ENCODE results near the gene S1PR2.

S1PR2 gene

GRCh38 chr19:10223488-10224213 lies 7.5 kb downstream of the S1PR2 start:
- Histone ChIP-seq H3K79me2 (ENCODE audit: control insufficient read depth, insufficient read depth, low read length, unreplicated experiment) (peaks cover 5% of the 10 kb centered on the region), H3K27me3 (ENCODE audit: insufficient read depth, low read length) (no peaks in the 10 kb centered on the region), H3K27ac (ENCODE audit: low read depth, low read length) (no peak overlapping the region), H3K4me3 (ENCODE audit: low read depth, low read length) (no peak overlapping the region), H2AFZ (ENCODE audit: low read length, unreplicated experiment) (no peak overlapping the region), H3K4me1 (ENCODE audit: control insufficient read depth, insufficient read depth, low read length, unreplicated experiment) (peaks cover 15% of the 10 kb centered on the region), H3K36me3 (ENCODE audit: insufficient read depth, low read length) (no peaks in the 10 kb centered on the region)

DNA sequence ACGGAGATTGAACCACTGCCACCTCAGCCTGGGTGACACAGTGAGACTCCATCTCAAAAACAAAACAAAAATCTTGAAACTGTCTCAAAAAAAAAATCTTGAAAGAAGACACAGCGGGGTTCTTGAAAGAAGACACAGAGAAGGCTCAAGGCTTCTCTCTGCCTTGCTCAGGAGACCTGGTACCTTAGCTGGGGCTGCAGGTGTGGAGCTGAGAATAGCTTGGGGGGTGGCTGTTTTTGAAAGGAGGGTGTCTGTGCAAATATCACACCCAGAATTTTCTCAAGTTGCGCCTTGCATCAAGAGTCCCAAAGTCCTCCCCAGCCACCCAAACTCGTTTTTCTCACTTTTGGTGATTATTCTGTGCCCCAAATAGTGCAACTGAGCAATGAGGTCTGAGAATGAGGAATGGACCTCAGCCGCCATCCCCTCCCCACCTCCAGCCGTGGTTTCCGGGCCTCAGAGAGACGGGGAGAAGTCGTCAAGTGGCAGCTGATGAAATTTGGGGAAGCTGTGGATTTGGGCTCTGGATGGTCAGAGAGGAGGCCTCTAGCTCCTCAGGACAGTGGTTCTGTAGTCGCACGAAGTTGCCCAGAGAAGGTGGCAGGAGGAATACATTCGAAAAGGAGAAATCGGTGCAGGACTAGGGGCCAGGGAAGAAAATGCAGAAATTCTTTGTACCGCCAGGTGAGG lies 8.8 kb downstream of the S1PR2 start:
- Histone ChIP-seq H2AFZ (ENCODE audit: low read length, unreplicated experiment) (no peak overlapping the region), H3K27me3 (ENCODE audit: insufficient read depth, low read length) (no peaks in the 10 kb centered on the region), H3K4me1 (ENCODE audit: control insufficient read depth, insufficient read depth, low read length, unreplicated experiment) (peaks cover 15% of the 10 kb centered on the region), H3K79me2 (ENCODE audit: control insufficient read depth, insufficient read depth, low read length, unreplicated experiment) (no peaks in the 10 kb centered on the region), H3K27ac (ENCODE audit: low read depth, low read length) (no peak overlapping the region), H3K4me3 (ENCODE audit: low read depth, low read length) (no peak overlapping the region), H3K36me3 (ENCODE audit: insufficient read depth, low read length) (no peaks in the 10 kb centered on the region)

DNA sequence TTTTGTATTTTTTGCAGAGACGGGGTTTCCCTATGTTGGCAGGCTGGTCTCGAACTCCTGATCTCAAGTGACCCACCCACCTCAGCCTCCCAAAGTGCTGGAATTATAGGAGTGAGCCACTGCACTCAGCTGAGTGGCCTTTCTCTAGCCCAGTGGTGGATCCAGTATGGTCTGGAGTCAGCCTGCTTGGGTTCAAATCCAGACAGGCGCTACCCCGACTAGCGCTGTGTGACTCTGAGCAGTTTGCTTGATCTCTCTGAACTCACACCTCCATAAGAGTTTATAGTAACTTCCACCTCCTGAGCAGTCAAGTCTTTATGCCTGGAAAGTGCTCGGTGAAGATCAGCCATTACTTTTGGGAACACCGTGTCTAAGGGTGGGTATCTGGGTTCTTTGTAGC lies 10.4 kb downstream of the S1PR2 start:
- no peak overlapping the region for H2AFZ ChIP-seq (ENCODE audit: low read length, unreplicated experiment)
- no peaks in the 10 kb centered on the region for H3K36me3 ChIP-seq (ENCODE audit: insufficient read depth, low read length)
- no peak overlapping the region for H3K27ac ChIP-seq (ENCODE audit: low read depth, low read length)
- no peak overlapping the region for H3K4me3 ChIP-seq (ENCODE audit: low read depth, low read length)
- H3K4me1 ChIP-seq (ENCODE audit: control insufficient read depth, insufficient read depth, low read length, unreplicated experiment): no peaks in the 10 kb centered on the region
- no peaks in the 10 kb centered on the region for H3K27me3 ChIP-seq (ENCODE audit: insufficient read depth, low read length)
- no peaks in the 10 kb centered on the region for H3K79me2 ChIP-seq (ENCODE audit: control insufficient read depth, insufficient read depth, low read length, unreplicated experiment)

DNA sequence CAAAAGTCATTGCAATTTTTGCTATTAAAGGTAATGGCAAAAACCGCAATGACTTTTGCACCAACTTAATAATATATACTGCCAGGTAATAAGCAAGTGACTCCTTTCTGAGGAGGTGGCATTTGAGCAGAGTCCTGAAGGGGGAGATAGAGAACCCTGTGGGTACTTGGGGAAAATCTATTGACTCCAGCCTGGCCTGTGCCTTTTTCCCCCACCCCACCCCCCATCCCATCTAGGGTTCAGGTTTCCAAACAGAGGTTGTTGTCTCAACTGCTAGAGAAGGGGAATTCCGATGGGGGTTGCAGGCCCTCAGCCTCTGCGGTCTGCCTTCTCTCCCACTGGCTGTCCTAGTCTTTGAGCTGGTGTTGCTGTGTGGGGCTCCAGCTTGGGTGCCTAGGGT lies 11.5 kb downstream of the S1PR2 start:
- Histone ChIP-seq H3K4me3 (ENCODE audit: low read depth, low read length) (no peak overlapping the region), H3K4me1 (ENCODE audit: control insufficient read depth, insufficient read depth, low read length, unreplicated experiment) (peaks cover 4% of the 10 kb centered on the region), H3K27ac (ENCODE audit: low read depth, low read length) (no peak overlapping the region), H3K79me2 (ENCODE audit: control insufficient read depth, insufficient read depth, low read length, unreplicated experiment) (no peaks in the 10 kb centered on the region), H3K27me3 (ENCODE audit: insufficient read depth, low read length) (no peaks in the 10 kb centered on the region), H2AFZ (ENCODE audit: low read length, unreplicated experiment) (no peak overlapping the region), H3K36me3 (ENCODE audit: insufficient read depth, low read length) (no peaks in the 10 kb centered on the region)

- Histone ChIP-seq H3K4me1 (ENCODE audit: control insufficient read depth, insufficient read depth, low read length, unreplicated experiment) (peaks cover 6% of the 10 kb centered on the region), H2AFZ (ENCODE audit: low read length, unreplicated experiment) (no peak overlapping the region), H3K27me3 (ENCODE audit: insufficient read depth, low read length) (no peaks in the 10 kb centered on the region), H3K79me2 (ENCODE audit: control insufficient read depth, insufficient read depth, low read length, unreplicated experiment) (no peaks in the 10 kb centered on the region), H3K4me3 (ENCODE audit: low read depth, low read length) (no peak overlapping the region), H3K27ac (ENCODE audit: low read depth, low read length) (no peak overlapping the region), H3K36me3 (ENCODE audit: insufficient read depth, low read length) (no peaks in the 10 kb centered on the region)
These were observed 14.0 kb downstream of the S1PR2 start for GRCh38 chr19:10217085-10217484.

GRCh38 chr19:10214784-10215183 lies 16.3 kb downstream of the S1PR2 start:
- no peak overlapping the region; the same call in 1 of the 2 replicates for H3K27ac ChIP-seq (ENCODE audit: low read depth, low read length)
- H3K4me1 ChIP-seq (ENCODE audit: control insufficient read depth, insufficient read depth, low read length, unreplicated experiment): peaks cover 6% of the 10 kb centered on the region
- H3K79me2 ChIP-seq (ENCODE audit: control insufficient read depth, insufficient read depth, low read length, unreplicated experiment): no peaks in the 10 kb centered on the region

DNA sequence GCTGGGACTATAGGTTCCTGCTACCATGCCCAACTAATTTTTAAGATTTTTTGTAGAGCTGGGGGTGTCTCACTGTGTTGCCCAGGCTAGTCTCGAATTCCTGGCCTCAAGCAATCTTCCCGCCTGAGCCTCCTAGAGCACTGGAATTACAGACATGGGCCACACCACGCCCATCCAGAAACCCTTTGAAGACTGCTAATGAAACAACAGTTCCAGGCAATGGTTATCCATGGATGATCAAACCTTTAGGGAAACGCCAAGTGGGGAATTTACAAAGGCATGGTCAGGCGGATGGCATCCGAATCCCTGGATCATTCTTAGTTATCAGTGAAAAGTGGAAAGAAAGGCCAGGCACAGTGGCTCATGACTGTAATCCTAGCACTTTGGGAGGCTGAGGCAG lies 19.4 kb downstream of the S1PR2 start:
- no peak overlapping the region for H3K27ac ChIP-seq (ENCODE audit: low read depth, low read length)
- H3K4me1 ChIP-seq (ENCODE audit: control insufficient read depth, insufficient read depth, low read length, unreplicated experiment): peaks cover 14% of the 10 kb centered on the region

More at GRCh38 chr19:10214784-10215183, 16.3 kb downstream of the S1PR2 start:
- Histone ChIP-seq H3K4me3 (ENCODE audit: low read depth, low read length) (no peak overlapping the region), H2AFZ (ENCODE audit: low read length, unreplicated experiment) (no peak overlapping the region), H3K36me3 (ENCODE audit: insufficient read depth, low read length) (no peaks in the 10 kb centered on the region), H3K27me3 (ENCODE audit: insufficient read depth, low read length) (no peaks in the 10 kb centered on the region)

DNA sequence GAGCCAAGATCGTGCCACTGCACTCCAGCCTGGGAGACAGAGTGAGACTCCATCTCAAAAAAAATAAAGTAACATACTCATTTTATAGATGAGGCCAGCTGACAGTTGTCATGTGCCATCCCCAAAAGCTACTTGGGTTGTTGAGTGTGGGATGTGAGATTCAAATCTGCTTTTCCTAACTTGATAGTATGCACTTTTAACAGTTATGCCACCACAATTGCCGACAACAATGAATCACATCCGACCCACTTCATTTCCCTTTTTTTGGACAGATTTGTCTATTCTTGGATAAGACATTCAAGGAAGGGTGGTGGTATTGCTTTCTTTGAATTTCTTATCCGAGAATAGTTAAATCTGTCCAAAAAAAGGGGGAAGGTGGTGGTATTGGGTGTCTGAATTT lies 20.1 kb downstream of the S1PR2 start:
- Histone ChIP-seq H3K27ac (ENCODE audit: low read depth, low read length) (no peak overlapping the region), H3K79me2 (ENCODE audit: control insufficient read depth, insufficient read depth, low read length, unreplicated experiment) (no peaks in the 10 kb centered on the region), H3K4me1 (ENCODE audit: control insufficient read depth, insufficient read depth, low read length, unreplicated experiment) (peaks cover 20% of the 10 kb centered on the region), H3K4me3 (ENCODE audit: low read depth, low read length) (no peak overlapping the region), H2AFZ (ENCODE audit: low read length, unreplicated experiment) (no peak overlapping the region), H3K36me3 (ENCODE audit: insufficient read depth, low read length) (no peaks in the 10 kb centered on the region), H3K27me3 (ENCODE audit: insufficient read depth, low read length) (no peaks in the 10 kb centered on the region)

More for the DNA sequence above, 19.4 kb downstream of the S1PR2 start:
- H3K36me3 ChIP-seq (ENCODE audit: insufficient read depth, low read length): no peaks in the 10 kb centered on the region
- no peak overlapping the region for H3K4me3 ChIP-seq (ENCODE audit: low read depth, low read length)
- H3K27me3 ChIP-seq (ENCODE audit: insufficient read depth, low read length): no peaks in the 10 kb centered on the region
- no peak overlapping the region for H2AFZ ChIP-seq (ENCODE audit: low read length, unreplicated experiment)
- H3K79me2 ChIP-seq (ENCODE audit: control insufficient read depth, insufficient read depth, low read length, unreplicated experiment): no peaks in the 10 kb centered on the region

DNA sequence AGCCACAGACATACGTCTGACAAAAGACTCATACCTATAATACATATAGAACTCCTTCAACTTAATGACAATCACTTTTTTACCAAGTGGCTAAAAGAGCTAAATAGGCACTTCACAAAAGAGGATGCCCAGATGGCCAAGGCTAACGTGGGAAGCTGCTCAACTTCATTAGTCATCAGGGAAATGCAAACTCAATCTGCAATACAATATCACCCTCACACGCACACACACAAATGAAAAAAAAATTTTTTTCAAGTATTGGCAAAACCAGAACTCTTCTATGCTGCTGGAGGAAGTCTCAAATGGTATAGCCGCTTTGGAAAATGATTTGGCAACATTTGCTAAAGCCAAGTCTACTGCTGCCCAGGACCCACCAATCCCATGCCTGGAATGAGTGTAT lies 21.8 kb downstream of the S1PR2 start:
- Histone ChIP-seq H3K27me3 (ENCODE audit: insufficient read depth, low read length) (no peaks in the 10 kb centered on the region), H3K4me3 (ENCODE audit: low read depth, low read length) (no peak overlapping the region), H3K4me1 (ENCODE audit: control insufficient read depth, insufficient read depth, low read length, unreplicated experiment) (peaks cover 15% of the 10 kb centered on the region), H2AFZ (ENCODE audit: low read length, unreplicated experiment) (no peak overlapping the region), H3K36me3 (ENCODE audit: insufficient read depth, low read length) (no peaks in the 10 kb centered on the region), H3K27ac (ENCODE audit: low read depth, low read length) (peak overlapping the region; percentile 43; the same call in 1 of the 2 replicates), H3K79me2 (ENCODE audit: control insufficient read depth, insufficient read depth, low read length, unreplicated experiment) (no peaks in the 10 kb centered on the region)

- Histone ChIP-seq H3K4me3 (ENCODE audit: low read depth, low read length) (no peak overlapping the region), H2AFZ (ENCODE audit: low read length, unreplicated experiment) (no peak overlapping the region), H3K27ac (ENCODE audit: low read depth, low read length) (peak overlapping the region; percentile 42; the same call in 1 of the 2 replicates), H3K27me3 (ENCODE audit: insufficient read depth, low read length) (no peaks in the 10 kb centered on the region), H3K4me1 (ENCODE audit: control insufficient read depth, insufficient read depth, low read length, unreplicated experiment) (peaks cover 15% of the 10 kb centered on the region), H3K79me2 (ENCODE audit: control insufficient read depth, insufficient read depth, low read length, unreplicated experiment) (no peaks in the 10 kb centered on the region), H3K36me3 (ENCODE audit: insufficient read depth, low read length) (no peaks in the 10 kb centered on the region)
These were observed 24.1 kb downstream of the S1PR2 start for GRCh38 chr19:10207026-10207425.
